ENCODE results near the gene HSPB3.
"Not testable (repeated sequence)": the region's sequence is repeated elsewhere in the genome, so short reads cannot be mapped to it uniquely, and the experiment has no call there.

The HSPB3 gene

GRCh38 chr5:54455413-54456157, at the start of gene HSPB3:
TSS of gene HSPB3 (plus strand) at chr5:54455699. CDS start at chr5:54455790, 91 bp downstream.
- no peak for DNase-seq (ENCODE audit: low read depth)

- DNase-seq (ENCODE audit: low read depth): no peak
Measured at GRCh38 chr5:54411176-54411575, 44.3 kb upstream of the HSPB3 start.

- DNase-seq (ENCODE audit: low read depth): no peak
Measured at GRCh38 chr5:54412913-54413312, 42.6 kb upstream of the HSPB3 start.

GRCh38 chr5:54415147-54415546, 40.4 kb upstream of the HSPB3 start:
- DNase-seq (ENCODE audit: low read depth): no peak

- no peak for DNase-seq (ENCODE audit: low read depth)
Measured at GRCh38 chr5:54415896-54416601, 39.5 kb upstream of the HSPB3 start.

GRCh38 chr5:54419573-54420423, 35.7 kb upstream of the HSPB3 start:
- DNase-seq (ENCODE audit: low read depth): not testable (repeated sequence)

GRCh38 chr5:54420511-54420910, 35.0 kb upstream of the HSPB3 start:
- not testable (repeated sequence) for DNase-seq (ENCODE audit: low read depth)

- DNase-seq (ENCODE audit: low read depth): no peak
Measured at GRCh38 chr5:54421976-54422375, 33.5 kb upstream of the HSPB3 start.

GRCh38 chr5:54425258-54425657, 30.2 kb upstream of the HSPB3 start:
- no peak for DNase-seq (ENCODE audit: low read depth)

GRCh38 chr5:54426209-54426608, 29.3 kb upstream of the HSPB3 start:
- DNase-seq (ENCODE audit: low read depth): no peak

- not testable (repeated sequence) for DNase-seq (ENCODE audit: low read depth)
Measured at GRCh38 chr5:54434650-54435049, 20.8 kb upstream of the HSPB3 start.

- no peak for DNase-seq (ENCODE audit: low read depth)
Measured at GRCh38 chr5:54438620-54439389, 16.7 kb upstream of the HSPB3 start.

GRCh38 chr5:54440456-54440893, 15.0 kb upstream of the HSPB3 start:
- DNase-seq (ENCODE audit: low read depth): no peak

- no peak for DNase-seq (ENCODE audit: low read depth)
Measured at GRCh38 chr5:54442271-54442670, 13.2 kb upstream of the HSPB3 start.

GRCh38 chr5:54443270-54443669, 12.2 kb upstream of the HSPB3 start:
- no peak for DNase-seq (ENCODE audit: low read depth)

GRCh38 chr5:54445691-54446378, 9.7 kb upstream of the HSPB3 start:
- no peak for DNase-seq (ENCODE audit: low read depth)

GRCh38 chr5:54446379-54446732, 9.1 kb upstream of the HSPB3 start:
- no peak for DNase-seq (ENCODE audit: low read depth)

- DNase-seq (ENCODE audit: low read depth): no peak
Measured at GRCh38 chr5:54449923-54450322, 5.6 kb upstream of the HSPB3 start.

- DNase-seq (ENCODE audit: low read depth): no peak
Measured at GRCh38 chr5:54450542-54450941, 5.0 kb upstream of the HSPB3 start.

GRCh38 chr5:54453046-54453445, 2.5 kb upstream of the HSPB3 start:
- no peak for DNase-seq (ENCODE audit: low read depth)

GRCh38 chr5:54454602-54455001, 897 bp upstream of the HSPB3 start:
- DNase-seq (ENCODE audit: low read depth): no peak

All from stimulated activated CD8-positive, alpha-beta memory T cell treated with anti-CD3 and anti-CD28 coated beads, Interleukin-4, amount 100 ng/mL, for 24 hours (primary cell).